ENCODE measurements around the gene CTBP2. TPM values are rescaled to one million over a fixed set of nuclear protein-coding genes. Genes with fewer than 3 reads are reported as not detected.

The CTBP2 gene
- total RNA-seq, 6 experiments from 2014 or later = 3.2 to 8.2 (median 5.4) TPM

DNA sequence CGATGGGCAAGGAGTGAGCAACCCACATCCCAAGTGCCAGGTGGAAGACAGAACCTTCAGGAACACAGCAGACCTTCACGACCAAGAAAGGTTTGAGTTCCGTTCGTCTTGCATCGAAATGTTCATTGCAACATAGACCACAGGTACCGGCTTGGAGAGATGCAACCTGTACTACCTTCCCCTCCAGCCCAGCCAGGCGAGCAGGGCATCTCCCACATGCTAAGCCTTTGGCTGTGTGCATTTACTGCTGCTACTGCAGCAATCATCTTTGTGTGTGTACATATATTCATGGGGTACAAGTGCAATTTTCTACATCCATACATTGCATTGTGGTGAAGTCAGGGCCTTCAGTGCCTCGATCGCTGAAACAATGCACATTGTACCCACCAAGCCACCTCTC, 58.8 kb downstream of the CTBP2 start:
- H3K36me3 ChIP-seq = no peaks in the 10 kb centered on the region
- TF ChIP-seq, protein P1, sequence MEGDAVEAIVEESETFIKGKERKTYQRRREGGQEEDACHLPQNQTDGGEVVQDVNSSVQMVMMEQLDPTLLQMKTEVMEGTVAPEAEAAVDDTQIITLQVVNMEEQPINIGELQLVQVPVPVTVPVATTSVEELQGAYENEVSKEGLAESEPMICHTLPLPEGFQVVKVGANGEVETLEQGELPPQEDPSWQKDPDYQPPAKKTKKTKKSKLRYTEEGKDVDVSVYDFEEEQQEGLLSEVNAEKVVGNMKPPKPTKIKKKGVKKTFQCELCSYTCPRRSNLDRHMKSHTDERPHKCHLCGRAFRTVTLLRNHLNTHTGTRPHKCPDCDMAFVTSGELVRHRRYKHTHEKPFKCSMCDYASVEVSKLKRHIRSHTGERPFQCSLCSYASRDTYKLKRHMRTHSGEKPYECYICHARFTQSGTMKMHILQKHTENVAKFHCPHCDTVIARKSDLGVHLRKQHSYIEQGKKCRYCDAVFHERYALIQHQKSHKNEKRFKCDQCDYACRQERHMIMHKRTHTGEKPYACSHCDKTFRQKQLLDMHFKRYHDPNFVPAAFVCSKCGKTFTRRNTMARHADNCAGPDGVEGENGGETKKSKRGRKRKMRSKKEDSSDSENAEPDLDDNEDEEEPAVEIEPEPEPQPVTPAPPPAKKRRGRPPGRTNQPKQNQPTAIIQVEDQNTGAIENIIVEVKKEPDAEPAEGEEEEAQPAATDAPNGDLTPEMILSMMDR (IDR thresholded peaks at IDR 0.05) = no peak
- no peak for TF ChIP-seq POLR2A (IDR thresholded peaks at IDR 0.05)
- no peaks in the 10 kb centered on the region for H3K4me1 ChIP-seq
- WGBS (ENCODE audit: insufficient coverage, low coverage, low lambda C conversion rate, missing lambda C conversion rate) = 73% methylated on average over 4 of the region's 9 CpGs
- DNase-seq = peak in 1 of 3 donors; percentile 5
- no peak overlapping the region for H3K27ac ChIP-seq
- ATAC-seq = no peak
- H3K4me3 ChIP-seq = no peak overlapping the region
- no peaks in the 10 kb centered on the region for H3K9me3 ChIP-seq
- no peaks in the 10 kb centered on the region for H3K27me3 ChIP-seq
- intact Hi-C loops (cut with DNase I) = no loop called here

DNA sequence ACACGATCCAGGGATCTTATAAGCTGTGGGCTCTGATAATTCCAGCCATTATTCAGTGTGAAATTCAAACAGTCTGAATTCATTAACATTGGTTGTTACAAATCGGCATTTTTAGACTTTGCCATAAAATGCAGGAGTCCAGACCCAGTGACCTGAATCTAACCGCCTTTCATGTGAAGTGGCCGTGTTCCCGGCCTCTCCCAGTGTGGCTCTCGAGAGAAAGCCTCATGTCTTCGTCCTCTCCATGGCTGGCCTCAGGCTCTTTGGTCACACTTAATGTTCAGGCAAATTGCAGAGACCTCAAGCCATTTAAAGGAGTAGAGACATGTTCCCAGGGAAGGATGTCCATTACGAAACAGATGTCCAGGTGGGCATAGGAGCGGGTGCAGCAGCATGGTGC, 59.3 kb downstream of the CTBP2 start:
- TF ChIP-seq POLR2A (IDR thresholded peaks at IDR 0.05) = no peak
- TF ChIP-seq, protein P1 (IDR thresholded peaks at IDR 0.05) = no peak
- DNase-seq (peak in 1 of 3 donors; percentile 15), ATAC-seq (no peak)
- intact Hi-C loops (cut with DNase I) = no loop called here
- H3K27ac ChIP-seq = no peak overlapping the region
- H3K4me1 ChIP-seq = no peaks in the 10 kb centered on the region
- no peaks in the 10 kb centered on the region for H3K36me3 ChIP-seq
- 81% methylated on average over 9 of the region's 9 CpGs for WGBS (ENCODE audit: insufficient coverage, low coverage, low lambda C conversion rate, missing lambda C conversion rate)
- no peaks in the 10 kb centered on the region for H3K9me3 ChIP-seq
- H3K27me3 ChIP-seq = no peaks in the 10 kb centered on the region
- H3K4me3 ChIP-seq = no peak overlapping the region

DNA sequence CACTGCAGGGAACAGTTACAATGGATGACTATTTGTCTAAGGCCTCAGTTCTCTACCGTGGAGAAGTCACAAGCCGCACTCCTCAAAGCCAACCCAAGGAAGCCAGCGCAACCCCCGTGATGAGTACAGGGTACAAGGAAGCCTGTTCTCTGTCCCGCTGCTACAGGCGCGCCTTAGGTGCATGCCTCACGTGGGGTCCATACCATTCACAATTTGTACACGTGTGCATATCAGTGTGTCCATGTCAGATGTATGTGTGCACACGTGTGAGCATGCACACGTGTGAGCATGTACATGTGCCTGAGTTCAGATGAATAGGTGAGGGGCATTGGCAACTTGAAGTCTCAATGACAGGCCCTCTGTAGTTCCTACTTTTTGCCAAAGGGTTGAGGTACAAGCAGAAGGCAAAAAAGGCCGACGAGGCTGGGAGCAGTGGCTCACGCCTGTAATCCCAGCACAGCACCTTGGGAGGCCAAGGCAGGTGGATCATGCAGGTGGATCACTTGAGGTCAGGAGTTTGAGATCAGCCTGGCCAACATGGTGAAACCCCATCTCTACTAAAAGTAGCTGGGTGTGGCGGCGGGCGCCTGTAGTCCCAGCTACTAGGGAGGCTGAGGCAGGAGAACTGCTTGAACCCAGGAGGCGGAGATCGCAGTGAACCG, 62.8 kb downstream of the CTBP2 start:
- H3K4me1 ChIP-seq = no peaks in the 10 kb centered on the region
- intact Hi-C loops (cut with DNase I) = no loop called here
- WGBS (ENCODE audit: insufficient coverage, low coverage, low lambda C conversion rate, missing lambda C conversion rate) = 89% methylated on average over 8 of the region's 20 CpGs
- no peaks in the 10 kb centered on the region for H3K9me3 ChIP-seq
- no peak overlapping the region for H3K4me3 ChIP-seq
- no peak for DNase-seq
- H3K36me3 ChIP-seq = no peaks in the 10 kb centered on the region
- H3K27me3 ChIP-seq = no peaks in the 10 kb centered on the region
- ATAC-seq = no peak
- no peak for TF ChIP-seq POLR2A (IDR thresholded peaks at IDR 0.05)
- TF ChIP-seq, protein P1 (IDR thresholded peaks at IDR 0.05) = no peak
- no peak overlapping the region for H3K27ac ChIP-seq

DNA sequence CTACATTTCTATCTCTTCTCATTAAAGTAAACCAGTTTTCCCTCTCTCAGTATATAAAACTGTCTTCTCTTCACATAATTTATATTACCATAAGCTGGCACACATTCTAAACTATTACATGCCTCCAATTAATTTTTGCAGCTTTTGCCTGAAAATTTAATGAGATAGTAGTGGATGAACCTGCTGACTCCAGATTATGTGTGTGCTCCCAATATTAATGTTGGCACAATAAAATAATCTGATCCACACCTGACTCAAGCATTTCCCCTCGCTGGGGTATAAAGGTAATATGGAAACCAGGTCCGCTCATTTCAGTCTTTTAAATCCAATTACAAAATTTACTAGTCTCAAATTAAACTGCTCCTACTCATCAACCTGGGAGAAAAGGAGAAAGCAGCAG, 63.4 kb downstream of the CTBP2 start:
- ATAC-seq = no peak
- WGBS (ENCODE audit: insufficient coverage, low coverage, low lambda C conversion rate, missing lambda C conversion rate) = 58% methylated on average over 2 of the region's 2 CpGs
- Histone ChIP-seq H3K27me3 (no peaks in the 10 kb centered on the region), H3K4me3 (no peak overlapping the region), H3K9me3 (no peaks in the 10 kb centered on the region), H3K27ac (no peak overlapping the region), H3K36me3 (no peaks in the 10 kb centered on the region), H3K4me1 (no peaks in the 10 kb centered on the region)
- no peak for DNase-seq
- intact Hi-C loops (cut with DNase I) = no loop called here
- TF ChIP-seq POLR2A (IDR thresholded peaks at IDR 0.05) = no peak
- TF ChIP-seq, protein P1 (IDR thresholded peaks at IDR 0.05) = no peak

Data from right lobe of liver (tissue), 6 donors.